NCI-H2227 (cell line): Measurements from ENCODE around the gene SLC4A3.
A peak's percentile ranks its signal among the peaks of the same experiment; 100 is the strongest.

Source experiments
- DNase-seq: peaks from one replicate; lab custom pipeline; 2025; ENCODE audit not compliant: unreplicated experiment; lab: John Stamatoyannopoulos, UW

SLC4A3 gene

DNA sequence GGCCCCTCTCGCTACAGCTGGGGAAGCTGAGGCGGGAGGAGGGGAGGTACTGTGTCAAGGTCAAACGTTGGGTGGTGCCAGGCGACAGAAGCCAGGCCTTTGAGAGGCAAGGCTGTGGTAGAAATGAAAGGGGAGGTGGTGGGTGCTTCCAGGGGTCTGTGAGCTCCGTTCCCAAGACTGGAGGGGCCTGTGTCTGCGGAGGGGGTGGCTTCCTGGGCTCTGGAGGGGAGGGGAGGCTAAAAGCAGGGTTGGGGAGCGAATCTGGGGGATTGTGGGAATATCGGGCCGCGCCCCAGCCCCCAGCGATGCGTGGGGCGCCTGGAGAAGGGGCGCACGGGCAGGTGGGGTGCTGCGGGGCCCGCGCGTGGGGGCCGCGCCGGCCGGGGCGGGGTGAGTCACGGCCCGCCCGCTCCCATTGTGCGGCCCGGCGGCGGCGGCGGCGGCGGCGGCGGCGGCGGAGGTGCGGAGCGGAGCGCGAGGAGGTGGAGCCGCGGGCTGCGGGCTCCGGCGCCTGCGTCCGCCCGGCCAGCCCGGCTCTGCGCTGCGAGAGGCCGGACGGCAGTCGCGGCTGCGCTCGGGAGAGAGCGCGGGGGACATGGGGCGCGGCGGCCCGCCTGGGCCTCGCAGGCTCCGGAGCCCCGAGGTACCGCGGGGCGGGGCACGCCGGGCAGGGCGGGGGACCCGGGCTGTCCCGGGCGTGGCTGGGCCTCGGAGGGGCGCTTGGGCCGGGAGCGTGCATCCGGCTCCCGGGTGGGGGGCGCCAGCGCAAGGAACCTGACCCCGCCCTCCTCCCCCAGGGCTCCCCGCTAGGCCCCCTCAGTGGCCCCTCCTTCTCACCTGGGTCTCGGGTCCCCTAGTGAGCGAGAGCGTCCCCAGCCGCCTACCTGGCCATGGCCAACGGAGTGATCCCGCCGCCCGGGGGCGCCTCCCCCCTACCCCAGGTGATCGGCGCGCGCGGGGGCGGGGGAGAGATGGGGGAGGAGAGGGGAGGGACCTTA is at the start of gene SLC4A3:
TSS of gene SLC4A3 (plus strand) at position 528 of the 998 bp plus-strand sequence. CDS start at position 891, 363 bp downstream.
- DNase-seq, result peak; percentile 71

DNA sequence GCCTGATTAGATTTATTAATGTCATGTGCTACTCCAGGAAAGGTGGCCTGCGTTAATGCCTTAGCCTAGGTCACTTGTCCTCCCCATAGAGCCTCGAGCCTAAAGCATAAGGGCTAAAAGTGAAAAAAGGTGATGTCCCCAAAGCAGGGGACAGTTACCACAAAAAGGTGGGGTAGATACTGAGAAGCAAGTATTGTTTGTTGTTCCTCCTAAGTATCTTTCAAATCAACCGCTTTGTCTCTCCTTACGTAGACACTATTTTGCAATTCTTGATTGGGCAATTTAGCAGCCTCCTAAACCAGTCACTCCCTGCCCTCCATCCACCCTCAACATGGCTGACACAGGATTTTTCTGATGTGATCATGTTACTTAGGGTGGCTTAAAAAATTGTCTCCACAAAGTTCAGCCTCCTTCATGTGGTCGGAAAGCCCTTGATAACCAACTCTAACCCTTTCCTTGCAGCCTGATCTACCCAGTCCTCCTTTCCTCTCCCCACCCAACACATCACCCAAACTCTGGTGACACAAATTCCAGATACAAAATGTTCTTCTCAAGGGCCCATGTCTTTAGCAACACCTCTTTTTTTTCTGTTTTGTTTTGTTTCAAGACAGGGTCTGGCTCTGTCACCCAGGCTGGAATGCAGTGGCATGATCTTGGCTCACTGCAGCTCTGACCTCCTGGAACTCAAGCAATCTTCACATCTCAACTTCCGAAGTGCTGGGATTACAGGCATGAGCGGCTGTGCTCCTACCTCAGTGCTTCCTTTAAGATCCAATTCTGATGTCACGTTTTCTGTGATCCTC is 48.4 kb upstream of the SLC4A3 start:
- DNase-seq, result no peak

- DNase-seq, result no peak
Observed at GRCh38 chr2:219581346-219581745, 46.1 kb upstream of the SLC4A3 start.

GRCh38 chr2:219591091-219591490 is 36.3 kb upstream of the SLC4A3 start:
- DNase-seq, result no peak

DNA sequence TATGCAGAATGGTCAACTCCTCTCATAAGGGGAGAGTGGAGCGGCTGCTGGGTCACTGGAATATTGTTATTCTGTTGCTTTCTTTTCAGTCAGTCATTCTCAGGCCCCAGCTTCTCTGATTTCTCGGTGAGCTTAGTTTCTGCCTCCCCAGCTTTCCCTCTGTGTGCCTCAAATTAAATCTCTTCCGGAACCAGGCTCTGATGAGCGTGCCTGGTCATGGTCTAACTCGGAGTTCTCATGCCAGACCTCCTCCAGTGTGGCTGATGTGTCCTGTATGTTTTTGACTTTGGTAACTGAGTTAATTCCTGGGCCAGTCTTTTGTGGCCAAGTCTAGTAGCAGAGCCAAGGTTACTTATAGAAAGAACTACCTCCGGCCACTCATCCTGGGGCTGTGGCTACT is 34.7 kb upstream of the SLC4A3 start:
- no peak for DNase-seq

- no peak for DNase-seq
Observed at GRCh38 chr2:219593154-219593553, 34.3 kb upstream of the SLC4A3 start.

DNA sequence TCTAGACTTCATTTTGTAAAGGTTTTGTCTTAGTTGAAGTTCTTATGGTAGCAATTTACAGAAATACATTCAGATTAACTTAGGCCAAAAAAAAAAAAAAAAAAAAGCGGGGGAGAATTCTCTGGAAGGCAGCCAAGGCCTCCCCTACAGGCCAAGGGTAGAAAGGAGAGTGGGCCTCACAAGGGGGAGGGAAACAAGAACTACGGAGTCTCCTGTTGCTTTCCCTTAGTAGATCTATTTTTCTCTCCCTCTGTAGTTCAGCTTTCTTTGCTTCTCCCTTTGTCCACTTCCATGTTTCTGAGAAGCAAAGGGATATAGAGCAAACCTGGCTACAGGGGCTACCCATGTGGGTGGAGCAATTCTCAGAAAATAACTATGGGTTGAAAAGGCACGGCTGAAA is 32.2 kb upstream of the SLC4A3 start:
- peak; percentile 70 for DNase-seq

GRCh38 chr2:219596954-219597551 is 30.4 kb upstream of the SLC4A3 start:
- peak; percentile 54 for DNase-seq

- DNase-seq, result peak; percentile 98
Observed at GRCh38 chr2:219597552-219598307, 29.7 kb upstream of the SLC4A3 start, which contains the start of gene STK11IP. STK11IP (plus strand) TSS chr2:219597857; CDS start chr2:219598120, 263 bp downstream.

- DNase-seq, result no peak
Observed at GRCh38 chr2:219598308-219599078, 28.9 kb upstream of the SLC4A3 start.

GRCh38 chr2:219603771-219604170 is 23.7 kb upstream of the SLC4A3 start:
- DNase-seq, result no peak

DNA sequence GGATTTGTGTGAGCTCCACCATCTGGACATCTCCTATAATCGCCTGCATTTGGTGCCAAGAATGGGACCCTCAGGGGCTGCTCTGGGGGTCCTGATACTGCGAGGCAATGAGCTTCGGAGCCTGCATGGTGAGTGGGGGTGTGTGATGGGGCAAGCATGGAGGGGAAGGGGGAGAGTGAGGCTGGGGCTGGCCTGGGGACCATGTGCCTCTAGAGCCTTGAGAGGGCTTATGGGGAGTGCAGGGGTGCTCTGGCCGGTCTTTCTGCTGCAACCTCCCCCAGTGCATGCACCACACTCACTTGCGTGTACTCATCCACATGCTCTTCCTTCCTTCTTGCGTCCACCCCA is 21.8 kb upstream of the SLC4A3 start:
- no peak for DNase-seq

- DNase-seq, result no peak
Observed at GRCh38 chr2:219607931-219608330, 19.5 kb upstream of the SLC4A3 start.

- no peak for DNase-seq
Observed at GRCh38 chr2:219608399-219608964, 18.9 kb upstream of the SLC4A3 start.

DNA sequence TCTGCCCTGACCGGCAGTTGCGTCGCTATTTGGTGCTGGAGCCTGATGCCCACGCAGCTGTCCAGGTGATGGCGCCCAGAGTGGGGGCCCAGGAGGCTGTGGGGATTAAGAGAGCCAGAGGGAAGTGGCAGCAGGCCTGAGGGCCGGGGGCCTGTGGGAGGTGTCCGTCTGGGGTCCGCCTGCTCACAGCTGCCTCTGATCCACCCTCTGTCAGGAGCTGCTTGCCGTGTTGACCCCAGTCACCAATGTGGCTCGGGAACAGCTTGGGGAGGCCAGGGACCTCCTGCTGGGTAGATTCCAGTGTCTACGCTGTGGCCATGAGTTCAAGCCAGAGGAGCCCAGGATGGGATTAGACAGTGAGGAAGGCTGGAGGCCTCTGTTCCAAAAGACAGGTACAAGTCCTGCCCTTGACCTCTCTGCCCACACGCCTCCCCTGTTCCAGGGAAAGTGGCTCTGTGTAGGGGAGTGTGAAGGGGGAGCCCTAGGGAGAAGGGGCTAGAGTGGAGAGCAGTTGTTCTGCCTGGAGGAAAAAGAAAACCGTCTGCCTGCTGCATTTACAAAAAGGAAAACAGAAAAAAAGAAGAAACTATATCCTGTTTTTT is 18.2 kb upstream of the SLC4A3 start:
- no peak for DNase-seq

- no peak for DNase-seq
Observed at GRCh38 chr2:219611306-219611705, 16.1 kb upstream of the SLC4A3 start.

- no peak for DNase-seq
Observed at GRCh38 chr2:219611866-219612576, 15.4 kb upstream of the SLC4A3 start.

GRCh38 chr2:219612577-219613286 is 14.7 kb upstream of the SLC4A3 start:
- no peak for DNase-seq
